K562 (cell line): ENCODE data around the gene PCBP4. TPM values are rescaled to one million over a fixed set of nuclear protein-coding genes. Genes with fewer than 3 reads are reported as not detected.

Source experiments
- CTBP1 ChIP-seq: fragments of 450-650 bp; IDR thresholded peaks from 2 replicates; pipeline ENCODE4 v1.6.1; 2016; ENCODE audit warnings: borderline replicate concordance
- JUND ChIP-seq, 2 experiments: IDR thresholded peaks; 2 replicates in 1 of 2; 3 replicates in 1 of 2; pipeline ENCODE4 v1.6.1; 2011; ENCODE audit warnings: borderline replicate concordance in 2 of 2, low read depth in 2 of 2, low read length in 2 of 2, improper control_type of control experiment in 1 of 2, missing biosample characterization in 1 of 2, missing genetic modification characterization in 1 of 2, missing genetic modification reagents in 1 of 2
- LARP7 ChIP-seq: fragments of 450-650 bp; IDR thresholded peaks from 2 replicates; pipeline ENCODE4 v1.6.1; 2016
- MYBL2 ChIP-seq, 2 experiments: fragments of 450-650 bp in 1 of 2; sonication (generic) in 1 of 2; formaldehyde crosslinking in 1 of 2; IDR thresholded peaks; 2 replicates each; pipeline versions ENCODE4 v1.6.1 to v1.8.1; 2017 to 2022; ENCODE audit warnings: borderline replicate concordance in 1 of 2, inconsistent platforms in 1 of 2, low read depth in 1 of 2, mild to moderate bottlenecking in 1 of 2, missing genetic modification reagents in 1 of 2, moderate library complexity in 1 of 2
- NBN ChIP-seq: fragments of 450-650 bp; IDR thresholded peaks from 2 replicates; pipeline ENCODE4 v1.6.1; 2016; ENCODE audit warnings: low read depth, mild to moderate bottlenecking
- NFIX ChIP-seq: fragments of 250-450 bp; sonication (Bioruptor Pico); IDR thresholded peaks from 2 replicates; pipeline ENCODE4 v1.4.0; 2020; ENCODE audit warnings: low read depth, mild to moderate bottlenecking, moderate library complexity
- POLR2B ChIP-seq: fragments of 450-650 bp; IDR thresholded peaks from 2 replicates; pipeline ENCODE4 v1.6.1; 2018; ENCODE audit warnings: low read depth; ENCODE audit not compliant: partially characterized antibody
- POLR3G ChIP-seq: IDR thresholded peaks from 2 replicates; pipeline ENCODE4 v1.6.1; 2011; ENCODE audit not compliant: insufficient read length, insufficient replicate concordance; ENCODE audit errors: extremely low read depth
- RBM25 ChIP-seq: fragments of 200-400 bp; formaldehyde crosslinking; IDR thresholded peaks from 2 replicates; pipeline ENCODE4 v1.6.1; 2018; ENCODE audit warnings: low read length, low read depth, moderate library complexity; ENCODE audit not compliant: severe bottlenecking
- SMC3 ChIP-seq: conservative IDR thresholded peaks from 2 replicates; pipeline ENCODE4 v1.6.1; 2011; ENCODE audit warnings: low read depth, low read length, improper control_type of control experiment; ENCODE audit not compliant: insufficient read depth
- SREBF2 ChIP-seq: sonication (generic); formaldehyde crosslinking; IDR thresholded peaks from 2 replicates; pipeline ENCODE4 v1.4.0; 2020; ENCODE audit warnings: mild to moderate bottlenecking, missing genetic modification reagents
- TEAD1 ChIP-seq, 2 experiments: fragments of 450-650 bp in 1 of 2; sonication (generic) in 1 of 2; formaldehyde crosslinking; IDR thresholded peaks; 2 replicates each; pipeline versions ENCODE4 v1.4.0 to v1.8.0; 2020 to 2022; ENCODE audit warnings: mild to moderate bottlenecking in 2 of 2, missing genetic modification reagents in 1 of 2
- TOE1 ChIP-seq, 2 experiments: fragments of 450-650 bp in 1 of 2; sonication (generic) in 1 of 2; formaldehyde crosslinking in 1 of 2; IDR thresholded peaks; 2 replicates each; pipeline versions ENCODE4 v1.7.1 to v1.8.0; 2016 to 2022; ENCODE audit warnings: borderline replicate concordance in 2 of 2, mild to moderate bottlenecking in 2 of 2, antibody characterized with exemption in 1 of 2, inconsistent platforms in 1 of 2, low read depth in 1 of 2, missing genetic modification reagents in 1 of 2, moderate library complexity in 1 of 2
- TRIM28 ChIP-seq: fragments of 450-650 bp; IDR thresholded peaks from 2 replicates; pipeline ENCODE4 v1.6.1; 2017
- ZFP30 ChIP-seq: fragments of 250-450 bp; sonication (Bioruptor Pico); IDR thresholded peaks from 2 replicates; pipeline ENCODE4 v1.8.0; 2022; ENCODE audit warnings: moderate library complexity, mild to moderate bottlenecking, inconsistent platforms, borderline replicate concordance
- ZNF140 ChIP-seq: fragments of 250-450 bp; sonication (Bioruptor Pico); IDR thresholded peaks from 2 replicates; pipeline ENCODE4 v1.8.0; 2021; ENCODE audit warnings: moderate library complexity, mild to moderate bottlenecking, inconsistent platforms
- ZNF174 ChIP-seq: fragments of 250-450 bp; sonication (Bioruptor Pico); IDR thresholded peaks from 2 replicates; pipeline ENCODE4 v1.4.0; 2020; ENCODE audit warnings: mild to moderate bottlenecking
- ZNF253 ChIP-seq: fragments of 250-450 bp; sonication (Bioruptor Pico); conservative IDR thresholded peaks from 2 replicates; pipeline ENCODE4 v1.6.1; 2021; ENCODE audit warnings: mild to moderate bottlenecking
- ZNF347 ChIP-seq: fragments of 450-650 bp; formaldehyde crosslinking; IDR thresholded peaks from 2 replicates; pipeline ENCODE4 v1.4.0; 2020; ENCODE audit warnings: low read depth, mild to moderate bottlenecking, moderate library complexity
- ZNF830 ChIP-seq: fragments of 250-450 bp; sonication (Bioruptor Pico); IDR thresholded peaks from 2 replicates; pipeline ENCODE4 v1.5.0; 2021; ENCODE audit warnings: mild to moderate bottlenecking
- polyA plus RNA-seq, 8 experiments: library from polyadenylated mRNA; depleted of rRNA in 4 of 8; stranded (reverse) in 5 of 8; unstranded in 3 of 8; fragments of >200 nt; fragmentation: Nextera tagmentation in 2 of 8; fragmentation: Illumina TruSeq in 1 of 8; extraction: Ambion mirVana in 2 of 8; extraction: Trizol in 1 of 8; gene quantifications; 2 replicates each; pipeline versions ENCODE4 v1.2.1 to v1.2.3, GENCODE V29; 2011 to 2014; ENCODE audit warnings: inconsistent platforms in 1 of 8, missing spikeins in 1 of 8
- total RNA-seq, 7 experiments: library from RNA; depleted of rRNA in 6 of 7; stranded (reverse); fragments of >200 nt in 6 of 7; fragmentation: Illumina TruSeq in 2 of 7; extraction: Trizol in 2 of 7; gene quantifications; 2 replicates each; pipeline versions ENCODE4 v1.2.1 to v1.2.3, GENCODE V29; 2011 to 2021; ENCODE audit warnings: low replicate concordance in 1 of 7
- TF ChIP-seq, protein P1 (sequence below): fragments of 450-650 bp; IDR thresholded peaks from 2 replicates; pipeline ENCODE4 v1.6.1; 2014; ENCODE audit warnings: low read depth, mild to moderate bottlenecking, moderate library complexity, borderline replicate concordance
- TF ChIP-seq, protein P2 (sequence below): fragments of 450-650 bp; conservative IDR thresholded peaks from 2 replicates; pipeline ENCODE4 v1.6.1; 2016; ENCODE audit warnings: missing genetic modification characterization, low read depth, mild to moderate bottlenecking, control low read depth, missing compliant biosample characterization
- TF ChIP-seq, protein P3 (sequence below): fragments of 200-800 bp; sonication (Bioruptor generic); IDR thresholded peaks from 2 replicates; pipeline ENCODE4 v1.6.1; 2017; ENCODE audit warnings: missing genetic modification characterization, missing compliant biosample characterization

PCBP4 gene
- total and polyA plus RNA-seq, 9 of the 15 experiments (the other 6 are each of a cell fraction or from before 2014, with no cell fraction given) = 0.06 to 5.8 (median 2.6) TPM

DNA sequence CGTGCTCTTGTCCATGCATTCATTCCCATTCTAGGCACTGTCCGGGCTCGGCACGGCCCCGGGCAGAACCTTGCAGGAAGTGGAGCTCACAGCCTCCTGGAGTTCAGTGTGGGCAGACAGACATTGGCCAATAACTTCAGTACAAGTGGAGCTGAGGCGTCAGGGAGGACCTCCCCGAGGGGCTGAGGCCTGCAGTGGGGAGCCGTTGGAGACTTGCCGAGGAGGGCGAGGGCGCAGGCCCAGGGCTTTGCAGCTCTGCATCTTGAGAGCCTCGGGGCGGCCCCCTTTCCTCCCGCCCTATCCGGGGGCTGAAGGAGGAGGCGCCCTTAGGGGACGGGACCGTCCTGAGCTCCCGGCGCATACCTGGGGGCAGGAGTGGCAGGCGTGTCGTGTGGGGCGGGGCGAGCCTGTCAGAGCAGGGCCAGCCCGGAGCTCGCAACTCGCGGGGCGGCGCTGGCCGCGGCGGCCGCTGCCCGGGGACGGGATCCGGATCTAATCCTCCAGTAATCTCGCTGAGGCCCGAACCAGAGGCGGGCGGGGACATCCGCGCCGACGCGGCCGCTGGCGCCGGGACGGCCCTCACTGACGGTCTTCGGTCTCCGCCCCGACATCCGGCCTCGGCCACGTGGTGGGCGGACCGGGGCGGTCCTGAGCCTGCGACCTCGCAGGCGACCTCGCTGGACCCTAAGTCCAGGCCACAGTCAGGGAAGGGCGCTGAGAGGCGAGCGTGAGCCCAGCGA lies 15.8 kb upstream of the PCBP4 start, which contains the start of gene ACY1 (continued):
- TF ChIP-seq, protein P1, sequence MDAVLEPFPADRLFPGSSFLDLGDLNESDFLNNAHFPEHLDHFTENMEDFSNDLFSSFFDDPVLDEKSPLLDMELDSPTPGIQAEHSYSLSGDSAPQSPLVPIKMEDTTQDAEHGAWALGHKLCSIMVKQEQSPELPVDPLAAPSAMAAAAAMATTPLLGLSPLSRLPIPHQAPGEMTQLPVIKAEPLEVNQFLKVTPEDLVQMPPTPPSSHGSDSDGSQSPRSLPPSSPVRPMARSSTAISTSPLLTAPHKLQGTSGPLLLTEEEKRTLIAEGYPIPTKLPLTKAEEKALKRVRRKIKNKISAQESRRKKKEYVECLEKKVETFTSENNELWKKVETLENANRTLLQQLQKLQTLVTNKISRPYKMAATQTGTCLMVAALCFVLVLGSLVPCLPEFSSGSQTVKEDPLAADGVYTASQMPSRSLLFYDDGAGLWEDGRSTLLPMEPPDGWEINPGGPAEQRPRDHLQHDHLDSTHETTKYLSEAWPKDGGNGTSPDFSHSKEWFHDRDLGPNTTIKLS = peak; percentile 61; the same call in 1 of the 2 replicates
- TF ChIP-seq ZNF253 (no peak), ZNF347 (no peak), CTBP1 (peak; percentile 65), POLR3G (no peak), JUND (IDR thresholded peaks at IDR 0.05; ENCODE audit: borderline replicate concordance, low read depth, low read length) (no peak), JUND (tag; IDR thresholded peaks at IDR 0.05; ENCODE audit: borderline replicate concordance, low read depth, low read length) (no peak), ZNF174 (no peak), RBM25 (no peak), SREBF2 (CRISPR knock-in tag) (no peak), ZFP30 (CRISPR knock-in tag) (no peak), TRIM28 (no peak), LARP7 (no peak), ZNF830 (no peak), TEAD1 (CRISPR knock-in tag; IDR thresholded peaks at IDR 0.05) (peak in 1 of 2 experiments; percentile 82; a peak in 2 of 4 replicates), MYBL2 (IDR thresholded peaks at IDR 0.05; ENCODE audit: low read depth) (no peak), MYBL2 (CRISPR knock-in tag; IDR thresholded peaks at IDR 0.05; ENCODE audit: borderline replicate concordance) (no peak), TOE1 (IDR thresholded peaks at IDR 0.05; ENCODE audit: borderline replicate concordance) (no peak), TOE1 (CRISPR knock-in tag; IDR thresholded peaks at IDR 0.05; ENCODE audit: borderline replicate concordance, low read depth) (no peak), NBN (peak; percentile 26; the same call in 1 of the 2 replicates), POLR2B (no peak), ZNF140 (CRISPR knock-in tag) (no peak), SMC3 (no peak), NFIX (CRISPR knock-in tag) (no peak)
- TF ChIP-seq, protein P2, sequence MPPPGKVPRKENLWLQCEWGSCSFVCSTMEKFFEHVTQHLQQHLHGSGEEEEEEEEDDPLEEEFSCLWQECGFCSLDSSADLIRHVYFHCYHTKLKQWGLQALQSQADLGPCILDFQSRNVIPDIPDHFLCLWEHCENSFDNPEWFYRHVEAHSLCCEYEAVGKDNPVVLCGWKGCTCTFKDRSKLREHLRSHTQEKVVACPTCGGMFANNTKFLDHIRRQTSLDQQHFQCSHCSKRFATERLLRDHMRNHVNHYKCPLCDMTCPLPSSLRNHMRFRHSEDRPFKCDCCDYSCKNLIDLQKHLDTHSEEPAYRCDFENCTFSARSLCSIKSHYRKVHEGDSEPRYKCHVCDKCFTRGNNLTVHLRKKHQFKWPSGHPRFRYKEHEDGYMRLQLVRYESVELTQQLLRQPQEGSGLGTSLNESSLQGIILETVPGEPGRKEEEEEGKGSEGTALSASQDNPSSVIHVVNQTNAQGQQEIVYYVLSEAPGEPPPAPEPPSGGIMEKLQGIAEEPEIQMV (tag) = no peak
- TF ChIP-seq, protein P3, sequence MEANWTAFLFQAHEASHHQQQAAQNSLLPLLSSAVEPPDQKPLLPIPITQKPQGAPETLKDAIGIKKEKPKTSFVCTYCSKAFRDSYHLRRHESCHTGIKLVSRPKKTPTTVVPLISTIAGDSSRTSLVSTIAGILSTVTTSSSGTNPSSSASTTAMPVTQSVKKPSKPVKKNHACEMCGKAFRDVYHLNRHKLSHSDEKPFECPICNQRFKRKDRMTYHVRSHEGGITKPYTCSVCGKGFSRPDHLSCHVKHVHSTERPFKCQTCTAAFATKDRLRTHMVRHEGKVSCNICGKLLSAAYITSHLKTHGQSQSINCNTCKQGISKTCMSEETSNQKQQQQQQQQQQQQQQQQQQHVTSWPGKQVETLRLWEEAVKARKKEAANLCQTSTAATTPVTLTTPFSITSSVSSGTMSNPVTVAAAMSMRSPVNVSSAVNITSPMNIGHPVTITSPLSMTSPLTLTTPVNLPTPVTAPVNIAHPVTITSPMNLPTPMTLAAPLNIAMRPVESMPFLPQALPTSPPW (CRISPR knock-in tag) = peak; percentile 70
